HG02623 (cell line): ENCODE measurements around the gene LRRC73.
"Not testable (repeated sequence)": the region's sequence is repeated elsewhere in the genome, so short reads cannot be mapped to it uniquely, and the experiment has no call there.

Source experiments
- ATAC-seq: cut with Tn5 transposase; IDR thresholded peaks from one replicate; pipeline ENCODE4 v1.9.1; 2021; ENCODE audit warnings: moderate library complexity; ENCODE audit not compliant: unreplicated experiment

LRRC73 gene

DNA sequence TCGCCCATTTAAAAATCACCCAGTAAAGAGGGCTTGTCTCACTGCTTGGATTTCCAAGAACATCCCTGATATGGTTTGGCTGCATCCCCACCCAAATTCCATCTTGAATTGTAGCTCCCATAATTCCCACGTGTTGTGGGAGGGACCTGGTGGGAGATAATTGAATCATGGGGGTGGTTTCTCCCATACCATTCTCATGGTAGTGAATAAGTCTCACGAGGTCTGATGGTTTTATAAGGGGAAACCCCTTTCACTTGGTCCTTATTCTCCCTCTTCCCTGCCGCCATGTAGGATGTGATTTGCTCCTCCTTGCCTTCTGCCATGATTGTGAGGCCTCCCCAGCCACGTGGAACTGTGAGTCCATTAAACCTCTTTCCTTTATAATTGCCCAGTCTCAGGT lies 42.9 kb downstream of the LRRC73 start:
- not testable (repeated sequence) for ATAC-seq

- no peak for ATAC-seq
Measured at GRCh38 chr6:43465948-43466347, 44.2 kb downstream of the LRRC73 start.

- no peak for ATAC-seq
Measured at GRCh38 chr6:43464337-43464736, 45.8 kb downstream of the LRRC73 start.

DNA sequence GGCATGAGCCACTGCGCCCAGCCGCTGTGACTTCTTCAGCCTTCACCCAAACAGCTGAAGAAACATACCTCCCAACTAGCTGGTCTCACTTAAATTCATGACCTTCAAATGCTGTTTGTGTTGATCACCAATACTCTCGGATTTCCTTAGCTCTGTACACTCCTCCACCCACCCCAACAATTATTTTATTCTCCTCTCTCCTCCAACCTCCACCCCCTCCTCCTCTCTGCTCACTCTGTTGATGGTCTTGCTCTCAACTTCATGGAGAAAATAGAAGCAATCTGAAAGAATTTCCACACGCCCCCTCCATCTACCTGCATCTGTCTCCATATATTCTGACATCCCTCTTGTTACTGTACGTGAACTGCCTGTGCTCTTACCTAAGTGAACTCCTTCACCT lies 48.2 kb downstream of the LRRC73 start:
- ATAC-seq = no peak

- ATAC-seq = no peak
Measured at GRCh38 chr6:43460032-43460431, 50.1 kb downstream of the LRRC73 start.

DNA sequence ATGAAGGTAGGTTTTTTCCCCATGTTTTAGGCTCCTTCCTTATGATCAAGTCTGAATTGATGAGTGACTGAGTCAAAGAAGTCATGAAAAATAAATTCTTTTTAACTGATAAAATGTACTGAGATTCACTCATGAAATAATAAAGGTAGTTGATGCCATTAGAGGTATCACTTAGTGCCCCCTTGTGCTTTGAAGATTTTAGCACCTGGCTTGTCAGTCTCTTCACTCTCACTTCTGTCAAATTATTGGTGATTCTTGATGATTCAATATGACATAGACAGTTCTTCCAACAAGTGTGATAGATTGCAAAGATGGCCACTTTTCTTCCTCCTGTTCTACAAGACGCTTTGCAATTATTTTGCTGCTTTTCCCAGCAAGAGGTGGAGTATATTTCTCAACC lies 50.6 kb downstream of the LRRC73 start:
- no peak for ATAC-seq

DNA sequence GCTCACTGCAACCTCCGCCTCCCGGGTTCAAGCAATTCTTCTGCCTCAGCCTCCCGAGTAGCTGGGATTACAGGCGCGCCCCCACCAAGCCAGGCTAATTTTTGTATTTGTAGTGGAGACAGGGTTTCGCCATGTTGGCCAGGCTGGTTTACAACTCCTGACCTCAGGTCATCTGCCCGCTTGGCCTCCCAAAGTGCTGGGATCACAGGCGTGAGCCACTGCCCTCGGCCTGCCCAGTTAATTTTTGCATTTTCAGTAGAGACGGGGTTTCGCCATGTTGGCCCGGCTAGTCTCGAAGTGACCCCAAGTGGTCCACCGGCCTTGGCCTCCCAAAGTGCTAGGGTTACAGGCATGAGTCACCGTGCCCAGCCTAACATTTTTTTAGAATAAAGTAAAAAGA lies 52.0 kb downstream of the LRRC73 start:
- ATAC-seq = not testable (repeated sequence)

- ATAC-seq = no peak
Measured at GRCh38 chr6:43457643-43458042, 52.5 kb downstream of the LRRC73 start.
